ENCODE data around the gene NDUFV3.
"Not testable (repeated sequence)": the region's sequence is repeated elsewhere in the genome, so short reads cannot be mapped to it uniquely, and the experiment has no call there.

NDUFV3 gene

GRCh38 chr21:42937960-42938605, 45.0 kb downstream of the NDUFV3 start:
- no peak for DNase-seq

- DNase-seq, result not testable (repeated sequence)
These were observed 45.5 kb downstream of the NDUFV3 start for GRCh38 chr21:42938606-42938995.

DNA sequence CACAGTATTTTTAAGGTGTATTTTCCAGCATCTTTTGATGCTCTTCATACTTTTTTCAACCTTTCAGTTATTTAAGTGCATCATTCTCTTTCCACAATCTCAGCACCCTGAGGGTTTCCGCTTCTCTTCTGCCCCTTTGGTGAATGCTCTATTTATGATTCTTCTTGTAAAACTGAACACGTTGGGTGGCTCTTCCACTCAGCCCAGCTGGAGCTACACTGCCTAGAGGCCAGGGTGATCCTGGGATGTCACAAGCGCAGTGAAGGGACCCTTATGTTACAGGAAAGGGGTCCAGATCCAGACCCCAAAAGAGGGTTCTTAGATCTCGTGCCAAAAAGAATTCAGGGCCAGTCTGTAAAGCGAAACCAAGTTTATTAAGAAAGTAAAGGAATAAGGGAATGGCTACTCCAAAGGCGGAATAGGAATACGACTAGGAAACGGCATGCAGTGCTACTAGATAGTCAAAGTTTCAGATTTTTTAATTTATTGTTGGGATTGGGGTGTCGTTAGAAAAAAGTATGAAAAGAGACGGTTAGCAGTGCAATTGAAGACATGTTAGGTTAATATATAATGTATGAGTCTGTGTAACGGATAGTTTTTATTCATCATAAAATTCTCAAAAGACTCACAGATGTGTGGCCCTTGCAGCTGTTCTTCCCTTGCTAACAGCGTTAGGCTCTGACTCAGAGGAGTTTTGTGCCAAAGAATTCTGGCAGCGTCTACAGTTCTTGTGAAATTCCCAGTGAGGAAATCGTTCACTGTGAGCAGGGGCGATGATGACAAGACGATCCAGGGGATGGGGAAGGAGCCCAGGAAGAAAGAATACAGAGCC, 46.7 kb downstream of the NDUFV3 start:
- DNase-seq, result no peak

DNA sequence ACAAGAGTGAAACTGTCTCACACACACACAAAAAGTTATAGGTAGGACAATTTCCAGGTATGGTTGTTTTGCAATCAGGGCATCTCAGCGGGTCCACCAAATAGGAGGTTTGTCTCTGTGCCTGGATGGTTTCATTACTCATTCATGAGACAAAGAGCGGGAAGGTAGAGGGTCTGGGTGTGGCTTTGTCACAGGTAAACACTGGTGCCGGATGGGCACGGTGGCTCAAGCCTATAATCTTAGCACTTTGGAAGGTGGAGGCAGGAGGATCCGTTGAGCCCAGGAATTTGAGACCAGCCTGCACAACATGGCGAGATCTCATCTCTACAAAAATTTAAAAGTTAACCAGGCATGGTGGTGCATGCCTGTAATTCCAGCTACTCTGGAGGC, 48.6 kb downstream of the NDUFV3 start:
- DNase-seq, result no peak

DNA sequence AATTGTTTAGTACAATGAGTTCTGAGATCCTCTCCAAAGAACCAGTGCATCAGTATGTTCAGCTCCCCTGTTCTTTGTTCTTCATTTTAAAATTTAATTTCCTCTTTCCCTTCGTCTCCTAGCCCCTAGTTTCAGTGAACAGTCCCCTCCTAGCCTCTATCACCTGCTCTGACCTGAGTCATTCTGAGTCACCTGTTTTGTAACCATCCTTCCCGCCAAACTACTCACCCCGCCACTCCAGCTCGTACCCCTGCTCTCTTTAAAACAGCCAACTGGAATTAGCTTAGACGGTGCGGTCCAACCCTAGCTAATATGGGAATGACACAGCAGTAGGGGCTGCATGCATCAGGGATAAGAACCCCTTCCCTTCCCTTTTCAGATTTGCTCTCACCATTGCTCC, 49.1 kb downstream of the NDUFV3 start:
- no peak for DNase-seq

GRCh38 chr21:42949094-42949755, 56.1 kb downstream of the NDUFV3 start:
- not testable (repeated sequence) for DNase-seq

DNA sequence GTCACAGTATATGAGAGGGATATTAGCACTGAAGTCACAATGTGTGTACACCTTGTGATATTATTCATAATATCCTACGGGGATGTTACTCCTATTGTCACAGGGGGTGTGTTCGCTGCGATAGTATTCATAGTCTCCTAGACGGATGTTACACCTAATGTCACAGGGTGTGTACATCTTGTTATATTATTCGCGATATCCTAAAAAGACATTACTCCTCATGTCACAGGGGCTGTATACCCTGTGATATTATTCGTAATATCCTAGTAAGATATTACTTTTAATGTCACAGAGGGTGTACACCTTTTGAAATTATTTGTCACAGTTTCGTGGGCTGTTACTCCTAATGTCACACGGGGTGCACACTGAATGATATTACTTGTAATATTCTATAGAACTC, 58.1 kb downstream of the NDUFV3 start:
- not testable (repeated sequence) for DNase-seq

GRCh38 chr21:42956824-42957630, 63.9 kb downstream of the NDUFV3 start:
- DNase-seq, result no peak

GRCh38 chr21:42958122-42958521, 65.0 kb downstream of the NDUFV3 start:
- not testable (repeated sequence) for DNase-seq

DNA sequence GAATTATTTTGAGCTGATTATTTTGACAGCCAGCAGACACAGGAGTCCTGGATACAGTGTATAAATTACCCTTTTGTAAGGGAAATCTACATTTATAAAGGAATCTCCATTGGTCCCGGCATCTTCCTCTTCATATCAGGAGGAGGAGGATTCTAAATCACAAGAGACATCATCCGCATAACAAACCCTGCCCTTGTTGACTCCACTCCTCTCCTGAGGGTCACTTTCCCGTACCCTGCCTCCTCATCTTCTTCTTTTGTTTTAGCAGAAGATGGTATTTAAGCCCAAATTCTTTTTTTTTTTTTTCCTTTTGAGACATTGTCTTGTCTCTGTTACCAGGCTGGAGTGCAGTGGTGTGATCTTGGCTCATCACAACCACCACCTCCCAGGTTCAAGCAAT, 66.6 kb downstream of the NDUFV3 start:
- DNase-seq, result no peak

- no peak for DNase-seq
These were observed 69.4 kb downstream of the NDUFV3 start for GRCh38 chr21:42962380-42963007.

All from stimulated activated CD4-positive, alpha-beta T cell treated with anti-CD3 and anti-CD28 coated beads, Interleukin-4, amount 100 ng/mL, for 4 hours (primary cell).